Measurements from ENCODE around the gene BRD9.
A peak's percentile ranks its signal among the peaks of the same experiment; 100 is the strongest.
"Not testable (repeated sequence)": the region's sequence is repeated elsewhere in the genome, so short reads cannot be mapped to it uniquely, and the experiment has no call there.

BRD9 gene

DNA sequence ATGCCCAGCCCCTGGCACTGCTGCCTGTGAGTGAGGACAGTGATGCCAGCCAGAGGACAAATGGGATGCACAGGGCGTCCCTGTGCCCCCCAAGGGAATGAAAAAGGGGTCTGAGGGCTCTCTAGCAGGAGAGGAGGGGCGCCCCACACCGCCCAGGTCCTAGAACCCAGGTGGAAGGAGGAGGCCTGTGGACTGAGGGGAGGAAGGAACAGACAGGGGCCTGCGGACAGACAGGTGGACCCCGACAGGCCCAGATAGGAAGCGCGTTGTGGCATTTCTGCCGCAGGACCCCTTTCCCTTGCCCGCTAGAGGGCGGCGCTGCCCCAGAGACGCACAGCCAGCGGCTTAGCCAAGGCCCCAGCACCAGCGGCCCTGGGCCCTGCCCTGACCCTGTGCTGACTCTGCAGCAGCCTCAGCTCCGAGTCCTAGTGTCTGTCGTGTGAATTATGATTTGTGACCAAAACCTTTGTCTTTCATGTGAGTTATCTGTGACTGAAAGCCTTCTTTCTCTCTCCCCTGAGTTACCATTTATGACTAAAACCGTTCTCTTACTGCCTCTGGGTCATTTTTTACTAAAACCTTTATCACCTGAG lies 30.8 kb upstream of the BRD9 start:
- peak; percentile 41 to 56 (median 52) for DNase-seq (ENCODE audit: low read depth in 2 of 3, low spot score in 2 of 3)

DNA sequence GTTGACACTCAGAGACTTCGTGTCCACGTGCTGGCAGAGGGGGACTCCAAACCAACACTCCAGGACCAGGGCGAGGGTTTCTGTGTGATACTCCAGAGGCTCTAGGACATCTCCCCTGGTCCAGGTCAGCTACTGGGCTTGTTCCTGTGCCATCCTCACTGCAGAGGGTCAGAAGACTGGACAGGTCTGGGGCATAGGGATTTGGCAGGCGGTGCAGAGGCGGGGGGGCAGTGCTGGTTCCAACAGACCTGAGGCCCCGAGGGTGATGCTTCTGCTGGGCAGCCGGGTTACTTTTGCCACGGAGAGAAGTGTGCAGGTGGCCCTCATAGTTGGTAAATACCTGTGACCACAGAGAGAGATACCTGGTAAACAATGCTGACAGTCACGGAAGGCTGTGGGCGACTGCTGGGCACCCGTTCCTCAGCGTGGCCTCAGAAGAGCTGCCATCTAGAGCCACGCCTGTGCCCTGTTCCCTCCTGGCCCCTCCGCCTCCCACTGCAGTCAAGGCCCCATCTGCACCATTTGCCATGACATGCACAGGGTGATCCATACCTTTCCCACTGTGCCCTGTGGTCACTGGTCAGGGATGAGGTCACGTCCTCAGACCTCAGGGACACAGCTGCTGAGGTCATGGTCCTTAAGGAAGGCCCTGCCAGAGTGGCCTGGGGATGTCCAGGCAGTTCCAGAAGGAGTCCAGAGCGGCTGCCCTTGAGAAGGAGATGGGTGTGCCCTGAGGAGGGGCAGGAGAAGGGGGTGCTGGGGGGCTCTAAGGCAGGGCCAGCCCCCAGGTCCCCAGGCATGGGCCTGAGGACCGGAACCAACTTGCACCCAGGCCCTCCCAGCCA lies 30.1 kb upstream of the BRD9 start:
- no peak for DNase-seq (ENCODE audit: low read depth in 2 of 3, low spot score in 2 of 3)

DNA sequence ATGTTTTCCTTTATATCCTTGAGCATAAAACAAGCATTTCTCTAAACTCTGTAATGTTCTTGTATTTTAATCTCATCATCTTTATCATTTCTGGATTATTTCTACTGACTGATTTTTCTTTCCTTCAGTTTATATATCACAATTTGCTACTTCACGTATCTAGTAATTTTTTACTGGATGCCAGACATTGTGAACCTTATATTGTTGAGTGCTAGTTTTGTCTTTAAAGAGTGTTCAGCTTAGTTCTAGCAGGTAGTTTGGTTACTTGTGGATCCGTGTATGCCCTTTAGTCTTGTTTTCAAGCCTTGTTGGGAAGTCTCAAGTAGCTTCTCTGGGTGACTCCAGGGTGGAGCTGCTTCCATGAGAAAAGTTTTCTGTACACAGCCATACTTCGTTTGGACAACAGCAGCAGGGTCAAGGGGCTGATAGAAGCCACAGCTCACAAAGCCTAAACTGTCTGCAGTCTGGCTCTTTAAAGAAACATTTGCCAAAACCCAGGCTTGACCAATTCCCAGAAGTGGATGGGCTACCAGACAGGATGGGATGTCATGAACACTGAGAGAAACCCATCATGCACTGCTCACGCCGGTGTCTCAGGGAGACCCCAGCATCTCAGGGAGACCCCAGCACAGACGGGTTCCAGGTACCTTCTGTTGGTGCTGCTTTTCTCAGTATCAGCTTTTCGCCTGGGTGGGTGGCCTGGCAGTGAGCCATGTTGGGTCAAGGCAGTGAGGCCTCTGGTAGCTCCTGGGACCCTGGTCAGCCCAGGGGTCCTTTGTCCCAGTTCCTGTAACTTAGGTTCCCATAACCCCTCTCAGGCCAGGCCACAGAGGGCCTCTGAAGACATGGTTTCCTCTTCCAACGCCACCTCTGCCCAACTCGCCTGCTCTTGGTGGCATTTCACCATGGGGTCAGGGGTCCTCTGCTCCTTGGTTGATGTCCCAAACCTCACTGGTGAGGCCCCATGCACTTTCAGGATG lies 29.1 kb upstream of the BRD9 start:
- no peak for DNase-seq (ENCODE audit: low read depth in 2 of 3, low spot score in 2 of 3)

DNA sequence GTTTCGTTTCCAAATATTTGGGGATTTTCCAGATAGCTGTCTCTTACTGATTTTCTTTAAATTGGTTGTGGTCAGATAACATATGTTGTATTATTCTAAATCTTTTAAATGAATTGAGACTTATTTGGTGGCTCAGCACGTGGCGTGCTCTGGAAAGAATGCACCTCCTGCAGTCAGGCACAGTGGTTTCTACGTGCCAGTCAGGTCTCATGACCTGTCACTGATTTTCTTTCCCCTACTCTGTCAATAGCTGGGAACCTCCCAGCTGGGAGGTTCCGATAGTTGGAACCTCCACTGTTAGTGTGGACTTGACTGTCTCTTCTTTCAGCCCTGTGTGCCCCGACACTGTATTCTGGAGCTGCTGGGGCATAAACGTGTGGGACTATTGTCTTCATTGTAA lies 27.7 kb upstream of the BRD9 start:
- DNase-seq (ENCODE audit: low read depth in 2 of 3, low spot score in 2 of 3) = no peak

DNA sequence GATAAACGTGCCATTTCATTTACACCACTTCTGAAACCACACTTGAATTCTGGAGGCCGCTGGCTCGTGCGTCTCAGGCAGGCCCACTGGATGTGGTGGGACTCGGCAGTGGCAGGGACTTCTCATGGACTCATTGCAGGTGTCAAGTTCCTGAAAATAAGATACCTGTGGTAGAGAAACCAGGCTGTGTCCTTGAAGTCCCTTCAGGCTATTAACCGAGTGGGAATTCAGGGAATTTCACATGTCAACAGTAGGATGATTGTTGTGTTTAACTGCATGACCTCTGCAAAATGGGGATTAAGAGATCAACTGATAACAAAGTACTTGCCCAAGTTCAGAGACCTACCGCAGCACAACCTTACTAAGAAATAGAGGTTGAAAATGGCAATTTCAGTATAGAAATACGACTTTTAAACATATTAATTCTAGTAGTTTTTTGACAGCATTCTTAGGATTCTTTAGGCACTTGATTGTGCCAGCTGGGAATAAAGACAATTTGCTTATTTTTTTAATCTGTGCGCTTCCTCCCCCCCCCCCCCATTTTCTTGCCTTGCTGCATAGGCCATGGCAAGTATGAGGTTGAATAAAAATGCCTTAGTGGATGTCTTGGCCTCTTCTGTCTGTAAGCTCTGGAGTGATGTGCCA lies 26.9 kb upstream of the BRD9 start:
- no peak for DNase-seq (ENCODE audit: low read depth in 2 of 3, low spot score in 2 of 3)

DNA sequence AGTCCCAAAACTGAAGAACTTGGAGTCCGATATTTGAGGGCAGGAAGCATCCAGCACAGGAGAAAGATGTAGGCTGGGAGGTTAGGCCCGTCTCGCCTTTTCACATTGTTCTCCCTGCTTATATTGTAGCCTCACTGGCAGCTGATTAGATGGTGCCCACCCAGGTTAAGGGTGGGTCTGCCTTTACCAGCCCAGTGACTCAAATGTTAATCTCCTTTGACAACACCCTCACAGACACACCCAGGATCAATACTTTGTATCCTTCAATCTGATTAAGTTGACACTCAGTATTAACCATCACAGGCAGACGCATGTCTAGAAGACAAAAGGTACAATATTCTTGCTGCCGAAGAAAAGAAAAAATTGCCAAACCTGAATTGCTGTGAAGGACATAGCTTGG lies 26.1 kb upstream of the BRD9 start:
- not testable (repeated sequence) for DNase-seq (ENCODE audit: low read depth in 2 of 3, low spot score in 2 of 3)

DNA sequence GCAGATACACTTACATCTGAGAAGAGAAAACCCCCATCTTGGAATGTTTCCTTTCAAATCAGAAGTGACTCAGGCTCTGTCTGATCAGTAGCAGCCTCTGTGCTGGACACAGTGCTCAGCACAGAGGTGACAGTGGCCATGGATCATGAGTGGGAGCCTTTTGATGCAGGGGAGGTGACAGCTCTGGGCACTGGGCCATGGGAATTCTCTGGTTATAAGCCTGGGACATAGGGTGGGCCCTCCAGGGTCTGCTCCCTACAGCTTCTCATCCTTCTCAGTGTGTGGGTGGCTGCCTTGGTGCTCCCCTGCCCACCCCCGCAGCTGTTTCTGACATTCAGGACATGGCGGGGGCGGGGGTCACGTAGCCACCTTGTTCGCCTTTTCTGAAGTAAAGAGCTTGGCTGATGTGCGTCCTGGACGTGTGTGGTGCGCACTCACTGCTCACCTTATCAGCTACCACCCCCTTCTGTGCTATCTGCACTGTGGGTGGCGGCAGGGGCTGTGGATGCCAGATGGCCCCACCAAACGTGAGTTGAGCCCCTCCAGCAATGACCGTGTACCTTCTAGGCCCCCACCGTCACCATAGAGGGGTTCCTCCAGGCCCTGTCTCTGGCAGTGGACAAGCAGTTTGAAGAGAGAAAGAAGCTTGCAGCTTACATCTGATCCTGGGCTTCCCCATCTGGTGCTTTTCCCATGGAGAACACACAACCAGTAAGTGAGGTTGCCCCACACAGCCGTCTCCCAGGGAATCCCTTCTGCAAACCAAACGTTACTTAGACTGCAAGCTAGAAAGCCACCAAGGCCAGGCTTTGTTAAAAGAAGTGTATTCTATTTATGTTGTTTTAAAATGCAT lies 24.1 kb upstream of the BRD9 start:
- no peak for DNase-seq (ENCODE audit: low read depth in 2 of 3, low spot score in 2 of 3)

DNA sequence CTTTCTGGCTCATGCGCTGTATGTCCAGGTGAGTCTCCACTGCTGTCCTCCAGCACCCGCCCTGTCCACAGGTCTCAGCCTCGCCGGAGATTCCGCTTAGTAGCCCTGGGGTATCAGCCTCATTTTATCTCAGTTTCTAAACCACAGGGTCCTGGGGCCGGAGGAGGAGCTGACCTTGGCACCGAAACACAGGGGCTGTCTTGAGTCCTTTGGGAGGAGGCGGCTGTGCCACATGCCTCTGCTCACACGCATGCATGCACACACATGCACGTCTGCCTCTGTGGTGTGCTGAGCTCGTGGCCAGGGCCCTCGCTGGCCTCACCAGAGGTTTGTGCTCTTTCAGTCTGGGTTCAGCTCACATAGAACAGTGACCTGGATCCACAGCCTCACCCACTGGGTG lies 23.3 kb upstream of the BRD9 start:
- DNase-seq (ENCODE audit: low read depth in 2 of 3, low spot score in 2 of 3) = no peak

DNA sequence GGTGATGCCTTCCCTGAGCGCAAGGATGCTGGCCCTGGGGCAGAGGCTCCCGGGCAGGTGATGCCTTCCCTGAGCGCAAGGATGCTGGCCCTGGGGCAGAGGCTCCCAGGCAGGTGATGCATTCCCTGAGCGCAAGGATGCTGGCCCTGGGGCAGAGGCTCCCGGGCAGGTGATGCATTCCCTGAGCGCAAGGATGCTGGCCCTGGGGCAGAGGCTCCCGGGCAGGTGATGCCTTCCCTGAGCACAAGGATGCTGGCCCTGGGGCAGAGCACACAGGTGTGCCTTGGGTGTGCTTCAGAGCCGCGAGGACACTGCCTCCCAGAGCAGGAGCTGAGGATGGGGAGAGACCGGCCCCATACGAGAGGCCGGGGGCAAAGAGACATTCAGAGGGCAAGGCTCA lies 22.7 kb upstream of the BRD9 start:
- not testable (repeated sequence) for DNase-seq (ENCODE audit: low read depth in 2 of 3, low spot score in 2 of 3)

DNA sequence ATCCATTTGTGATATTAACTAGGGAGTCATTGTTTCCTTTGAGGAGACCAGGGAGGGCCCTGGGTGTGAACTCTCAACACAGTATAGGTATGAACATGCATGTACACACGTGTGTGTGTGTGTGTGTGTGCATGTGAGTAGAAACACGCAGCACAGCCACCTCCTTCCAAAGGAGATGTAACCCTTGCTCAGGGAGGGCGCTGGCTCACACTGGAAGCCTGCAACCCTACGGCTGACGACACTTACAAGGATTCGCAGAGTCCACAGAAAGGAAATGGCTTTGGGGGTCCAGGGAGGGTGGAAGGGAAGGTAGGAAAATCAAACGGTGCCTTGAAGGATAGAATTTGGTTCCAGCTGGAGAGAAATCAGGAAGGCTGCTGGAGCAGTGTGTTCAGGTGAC lies 22.0 kb upstream of the BRD9 start:
- DNase-seq (ENCODE audit: low read depth in 2 of 3, low spot score in 2 of 3) = no peak

DNA sequence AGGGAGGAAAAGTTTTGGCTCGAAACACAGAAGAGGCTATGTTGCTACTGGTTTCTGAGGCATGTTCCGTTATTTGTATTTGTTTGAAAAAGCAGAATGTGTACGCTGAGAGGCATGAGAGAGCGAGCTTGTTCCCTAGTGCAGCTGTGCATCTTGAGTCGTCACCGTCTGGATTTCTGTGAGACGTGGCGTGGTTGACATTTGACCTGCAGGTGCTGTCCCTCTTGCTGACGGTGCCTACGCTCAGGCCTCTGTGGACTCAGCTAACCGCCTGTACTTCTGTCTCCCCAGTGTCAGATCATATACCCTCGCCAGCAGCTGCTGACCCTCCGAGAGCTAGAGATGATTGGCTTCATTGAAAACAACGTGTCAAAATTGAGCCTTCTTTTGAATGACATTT lies 21.6 kb upstream of the BRD9 start:
- DNase-seq (ENCODE audit: low read depth in 2 of 3, low spot score in 2 of 3) = no peak

DNA sequence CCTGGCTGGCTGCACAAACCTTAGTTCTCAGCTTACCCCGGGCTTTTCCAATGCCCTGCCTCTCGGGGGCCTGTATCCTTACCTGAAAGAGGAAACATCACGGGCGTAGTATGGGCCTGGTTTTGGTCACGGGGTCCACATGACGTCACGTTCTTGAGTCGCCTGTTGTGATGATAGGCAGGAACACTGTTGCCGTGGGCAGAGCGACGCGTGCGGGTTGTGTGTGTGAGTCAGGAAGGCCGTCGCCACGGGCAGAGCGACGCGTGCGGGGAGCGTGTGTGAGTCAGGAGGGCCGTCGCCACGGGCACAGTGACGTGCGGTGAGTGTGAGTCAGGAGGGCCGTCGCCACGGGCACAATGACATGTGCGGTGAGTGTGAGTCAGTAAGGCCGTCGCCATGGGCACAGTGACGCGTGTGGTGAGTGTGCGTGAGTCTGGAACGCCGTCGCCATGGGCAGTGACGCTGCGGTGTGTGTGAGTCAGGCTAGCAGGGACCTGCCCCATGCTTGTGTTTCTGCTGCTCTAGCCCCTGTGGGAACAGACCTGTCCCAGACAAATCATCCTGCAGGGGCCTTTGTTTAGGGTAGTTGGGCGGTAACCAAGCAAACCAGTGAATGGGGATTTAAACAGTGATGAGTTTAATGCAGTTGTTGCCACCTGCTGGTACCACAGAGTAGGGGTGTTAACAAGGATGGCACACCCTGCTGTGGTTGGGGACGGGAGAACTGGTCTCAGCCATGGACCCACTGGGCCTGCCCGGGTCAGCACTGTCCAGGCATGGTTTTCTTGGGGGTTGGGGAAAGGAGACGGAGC lies 19.9 kb upstream of the BRD9 start:
- peak in 2 of 3 experiments; percentile 52 to 54 for DNase-seq (ENCODE audit: low read depth in 2 of 3, low spot score in 2 of 3)

DNA sequence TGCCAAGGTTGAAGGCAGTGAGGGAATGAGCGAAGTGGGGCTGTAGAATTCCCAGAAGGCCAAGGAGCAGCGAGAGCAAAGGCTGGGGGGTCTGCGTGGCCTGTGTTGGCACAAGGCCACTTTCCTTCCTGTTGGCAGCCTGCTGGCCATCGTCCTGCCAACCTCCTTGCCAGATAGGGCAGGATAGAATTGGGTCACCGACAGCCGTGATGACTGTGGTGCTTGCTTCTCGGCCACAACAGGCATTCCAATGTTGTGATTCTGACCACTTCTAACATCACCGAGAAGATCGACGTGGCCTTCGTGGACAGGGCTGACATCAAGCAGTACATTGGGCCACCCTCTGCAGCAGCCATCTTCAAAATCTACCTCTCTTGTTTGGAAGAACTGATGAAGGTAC lies 19.0 kb upstream of the BRD9 start:
- DNase-seq (ENCODE audit: low read depth in 2 of 3, low spot score in 2 of 3) = no peak

DNA sequence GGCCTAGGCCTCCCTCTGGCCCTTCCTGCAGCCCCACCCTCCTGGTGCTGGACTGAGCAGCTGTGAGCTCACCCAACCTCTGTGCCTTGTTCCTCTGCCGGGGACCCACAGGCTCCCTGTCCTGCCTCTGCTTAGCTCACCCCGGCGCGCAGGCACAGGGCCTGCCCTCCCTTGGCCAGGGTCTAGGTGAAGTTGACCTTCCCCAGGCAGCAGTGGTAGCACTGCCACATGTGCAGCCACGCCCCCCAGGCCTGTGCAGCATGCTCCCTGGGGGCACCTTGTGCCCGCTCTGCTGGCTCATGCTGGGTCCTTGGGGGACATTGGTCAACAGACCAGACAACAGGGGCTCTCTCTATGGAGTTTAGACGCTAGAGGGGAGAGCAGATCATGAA lies 18.2 kb upstream of the BRD9 start:
- no peak for DNase-seq (ENCODE audit: low read depth in 2 of 3, low spot score in 2 of 3)

DNA sequence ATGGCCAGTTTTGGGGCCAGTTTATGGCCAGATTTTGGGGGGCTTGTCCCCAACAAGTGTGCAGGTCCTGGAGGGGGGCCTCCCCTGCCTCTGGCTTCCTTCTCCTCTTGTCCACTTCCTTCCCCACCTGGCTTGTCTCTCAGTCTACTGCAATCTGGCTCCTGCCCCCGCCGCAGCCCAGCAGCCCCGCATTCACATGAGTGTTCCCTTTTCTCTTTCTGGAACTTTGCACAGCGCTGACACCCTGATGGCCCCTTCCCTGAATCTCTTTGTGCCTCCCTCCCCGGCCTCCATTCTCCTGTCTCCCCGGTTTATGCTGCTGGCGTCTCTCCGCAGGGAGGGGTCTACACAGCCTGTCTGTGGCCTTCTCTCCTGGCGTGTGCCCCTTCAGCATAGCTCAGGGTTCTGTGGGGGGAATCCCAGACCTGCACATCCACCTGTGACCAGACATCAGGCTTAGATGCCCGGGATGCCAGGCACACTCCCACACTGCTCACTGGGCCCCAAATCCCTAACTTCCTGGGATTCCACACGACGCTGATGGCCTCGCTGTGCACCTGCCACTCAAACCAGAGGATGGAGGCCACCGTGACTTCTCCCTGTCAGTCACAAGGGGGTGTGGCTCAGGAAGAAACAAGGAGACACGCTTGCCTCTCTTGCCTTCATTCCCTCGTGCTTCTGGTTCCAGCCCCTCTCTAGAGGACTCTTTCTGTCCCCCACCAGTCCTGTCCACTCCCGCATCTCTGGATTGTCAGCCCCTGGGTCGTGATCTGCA lies 17.6 kb upstream of the BRD9 start:
- no peak for DNase-seq (ENCODE audit: low read depth in 2 of 3, low spot score in 2 of 3)

DNA sequence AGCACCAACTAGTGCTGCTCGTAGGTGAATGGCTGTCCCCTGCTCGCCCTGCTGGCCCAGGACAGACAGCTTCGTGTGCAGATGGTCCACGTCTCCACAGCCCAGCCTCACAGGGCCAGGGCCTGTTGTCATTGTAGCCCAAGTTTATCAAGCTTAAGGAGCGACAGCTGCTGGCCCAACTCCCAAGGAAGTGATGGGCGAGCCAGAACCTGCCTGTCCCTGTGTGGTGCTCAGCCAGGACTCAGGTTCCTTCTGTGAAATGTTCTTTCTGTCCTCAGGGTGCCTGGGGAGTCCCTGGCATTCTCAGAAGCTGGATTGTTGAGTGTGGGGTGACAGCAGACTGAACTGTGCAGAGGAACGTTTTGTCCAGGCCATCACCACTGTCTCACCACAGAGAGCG lies 16.5 kb upstream of the BRD9 start:
- no peak for DNase-seq (ENCODE audit: low read depth in 2 of 3, low spot score in 2 of 3)

DNA sequence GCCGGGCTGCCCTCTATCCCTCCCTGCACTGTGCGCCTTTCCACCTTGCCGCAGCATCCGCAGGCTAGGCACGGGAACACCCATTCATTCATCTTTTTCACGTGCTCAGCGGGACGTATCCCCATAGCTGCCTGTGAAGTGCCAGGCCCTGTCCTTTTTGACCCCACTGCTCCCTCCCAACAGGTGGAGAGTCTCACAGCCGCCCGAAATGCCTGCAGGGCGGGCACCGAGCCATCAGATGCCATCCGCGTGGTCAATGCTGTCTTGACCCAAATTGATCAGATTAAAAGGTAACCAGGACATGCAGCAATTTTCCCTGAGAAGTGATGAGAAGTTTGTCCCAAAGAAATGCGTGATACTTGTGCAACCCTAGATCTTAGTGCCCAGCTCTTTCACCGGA lies 15.6 kb upstream of the BRD9 start:
- DNase-seq (ENCODE audit: low read depth in 2 of 3, low spot score in 2 of 3) = no peak

DNA sequence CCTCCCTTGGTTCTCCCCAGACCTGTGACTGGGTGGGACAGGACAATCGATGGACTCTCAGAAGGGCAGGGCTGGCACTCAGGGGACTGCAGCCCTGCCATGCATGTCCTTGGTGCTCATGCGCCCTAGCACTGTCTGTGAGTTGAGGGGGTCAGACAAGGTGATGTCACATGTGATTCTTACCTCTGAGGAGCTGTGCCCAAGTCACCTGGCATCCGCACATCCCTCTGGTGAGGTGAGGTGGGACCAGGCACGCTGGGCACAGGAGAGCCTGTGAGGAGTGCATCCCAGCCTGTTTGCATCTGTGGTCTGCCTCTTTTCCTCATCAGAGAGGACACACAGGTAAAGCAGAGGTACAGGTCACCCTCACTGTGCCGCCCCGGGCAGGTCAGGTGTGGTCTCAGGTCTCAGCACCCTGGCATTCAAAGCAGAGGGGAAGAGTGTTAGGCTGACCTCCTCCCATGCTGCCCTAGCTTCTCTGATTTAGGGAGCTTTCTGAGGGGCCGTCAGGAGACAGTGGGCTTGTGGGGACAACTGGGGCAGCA lies 14.8 kb upstream of the BRD9 start:
- no peak for DNase-seq (ENCODE audit: low read depth in 2 of 3, low spot score in 2 of 3)

Data from activated CD8-positive, alpha-beta memory T cell treated with anti-CD3 and anti-CD28 coated beads for 48 hours (primary cell).